Ureter (tissue), 1 donor: ENCODE measurements around the gene DGLUCY. TPM values are rescaled to one million over a fixed set of nuclear protein-coding genes. Genes with fewer than 3 reads are reported as not detected.
"Not testable (repeated sequence)": the region's sequence is repeated elsewhere in the genome, so short reads cannot be mapped to it uniquely, and the experiment has no call there.

ENCODE experiments used
- DNase-seq: peaks from one replicate; pipeline ENCODE4 v3.0.0-alpha.2; 2020; ENCODE audit warnings: low spot score
- total RNA-seq: library from RNA; stranded (reverse); gene quantifications from one replicate; pipeline ENCODE4 v1.2.4, GENCODE V29; 2023
- donor health status: DM: yes; HTN: yes; CAD: no.

Gene DGLUCY
- total RNA-seq, 1 donor from 2014 or later: 141 TPM

DNA sequence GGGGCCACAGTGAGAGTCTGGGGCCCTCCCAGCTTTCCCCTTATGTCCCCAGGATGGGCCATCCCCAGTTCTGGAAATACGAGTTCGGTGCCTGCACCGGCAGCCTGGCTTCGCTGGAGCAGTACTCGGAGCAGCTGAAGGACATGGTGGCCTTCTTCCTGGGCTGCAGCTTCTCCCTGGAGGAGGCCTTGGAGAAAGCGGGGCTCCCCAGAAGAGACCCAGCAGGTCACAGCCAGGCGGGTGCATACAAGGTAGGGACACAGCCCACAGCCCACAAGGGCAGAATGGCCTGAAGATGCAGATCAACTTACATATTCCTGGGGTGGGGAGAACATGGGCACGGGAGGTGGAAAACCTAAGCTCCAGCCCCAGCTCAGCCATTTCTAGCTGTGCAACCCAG lies 56.1 kb downstream of the DGLUCY start:
- DNase-seq: no peak

GRCh38 chr14:91170504-91171121 lies 56.7 kb downstream of the DGLUCY start:
- DNase-seq: peak; percentile 71

GRCh38 chr14:91171291-91171690 lies 57.4 kb downstream of the DGLUCY start:
- DNase-seq: no peak

DNA sequence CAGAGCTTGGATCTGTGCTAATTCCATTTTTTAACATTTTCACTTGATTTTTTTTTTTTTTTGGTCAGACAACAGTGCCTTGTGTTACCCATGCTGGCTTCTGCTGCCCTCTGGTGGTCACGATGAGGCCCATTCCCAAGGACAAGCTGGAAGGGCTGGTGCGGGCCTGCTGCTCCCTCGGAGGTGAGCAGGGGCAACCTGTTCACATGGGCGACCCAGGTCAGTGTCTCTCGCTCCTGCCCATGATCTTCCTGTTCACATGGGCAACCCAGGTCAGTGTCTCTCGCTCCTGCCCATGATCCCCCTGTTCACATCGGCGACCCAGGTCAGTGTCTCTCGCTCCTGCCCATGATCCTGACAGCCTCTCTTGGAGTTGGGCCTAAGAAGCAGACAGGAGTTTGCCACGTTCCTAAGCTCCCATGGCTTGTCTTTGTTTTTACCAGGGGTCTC lies 59.4 kb downstream of the DGLUCY start:
- peak; percentile 88 for DNase-seq

DNA sequence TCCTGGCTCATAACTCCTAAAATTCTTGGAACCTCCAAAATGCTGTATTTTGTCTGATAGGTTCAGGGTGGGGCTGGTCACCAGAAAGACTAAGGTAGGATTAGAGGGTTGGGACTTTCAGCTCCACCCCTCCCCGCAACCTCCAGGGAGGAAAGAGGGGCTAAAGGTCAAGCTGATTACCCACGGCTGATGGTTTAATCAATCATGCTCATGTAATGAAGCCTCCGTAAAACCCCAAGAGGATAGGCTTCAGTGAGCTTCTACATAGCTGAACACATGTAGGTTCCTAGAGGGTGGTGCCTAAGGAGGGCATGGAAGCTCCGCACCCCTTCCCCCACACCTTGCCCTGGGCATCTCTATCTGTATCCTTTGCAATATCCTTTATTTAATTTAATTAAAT lies 60.0 kb downstream of the DGLUCY start:
- no peak for DNase-seq

DNA sequence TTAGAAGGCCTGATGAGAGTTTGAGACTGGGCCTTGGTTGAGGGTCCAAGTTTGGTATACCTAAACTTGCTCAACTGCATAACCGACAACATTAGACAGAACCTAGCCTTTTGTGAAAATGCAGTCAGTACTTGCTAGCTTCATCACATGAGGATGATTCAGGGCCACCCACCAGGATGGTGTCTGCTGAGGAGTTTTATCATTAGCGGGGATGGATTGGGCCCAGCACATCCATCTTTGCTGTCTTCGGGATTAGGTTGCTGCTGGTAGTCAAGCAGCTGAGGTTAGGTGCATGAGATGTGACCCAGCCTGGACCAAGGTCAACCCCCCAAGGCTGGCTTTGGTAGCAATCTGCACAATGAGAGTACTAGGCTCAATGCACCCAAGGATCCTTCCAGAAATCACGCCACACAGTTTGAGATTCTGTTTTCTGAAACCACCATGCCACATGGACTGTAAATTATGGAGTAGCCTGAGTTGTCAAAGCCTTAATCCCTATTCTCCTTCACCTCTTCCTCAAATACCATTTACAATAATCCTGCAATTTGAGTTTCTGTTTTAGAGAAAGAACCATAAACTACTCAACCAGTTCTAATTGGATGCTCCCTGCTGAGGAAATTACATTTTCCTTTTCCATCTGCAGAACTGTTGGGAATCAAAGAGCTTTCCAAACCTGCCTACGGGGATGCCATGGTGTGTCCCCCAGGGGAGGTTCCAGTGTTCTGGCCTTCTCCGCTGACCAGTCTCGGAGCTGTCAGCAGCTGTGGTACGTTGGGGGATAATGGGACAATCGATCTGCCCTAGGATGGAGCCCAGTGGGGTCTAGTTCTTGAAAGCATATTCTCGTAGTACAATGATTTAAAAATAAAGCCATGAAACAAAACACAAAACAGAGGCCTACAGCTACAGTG lies 61.7 kb downstream of the DGLUCY start:
- no peak for DNase-seq

DNA sequence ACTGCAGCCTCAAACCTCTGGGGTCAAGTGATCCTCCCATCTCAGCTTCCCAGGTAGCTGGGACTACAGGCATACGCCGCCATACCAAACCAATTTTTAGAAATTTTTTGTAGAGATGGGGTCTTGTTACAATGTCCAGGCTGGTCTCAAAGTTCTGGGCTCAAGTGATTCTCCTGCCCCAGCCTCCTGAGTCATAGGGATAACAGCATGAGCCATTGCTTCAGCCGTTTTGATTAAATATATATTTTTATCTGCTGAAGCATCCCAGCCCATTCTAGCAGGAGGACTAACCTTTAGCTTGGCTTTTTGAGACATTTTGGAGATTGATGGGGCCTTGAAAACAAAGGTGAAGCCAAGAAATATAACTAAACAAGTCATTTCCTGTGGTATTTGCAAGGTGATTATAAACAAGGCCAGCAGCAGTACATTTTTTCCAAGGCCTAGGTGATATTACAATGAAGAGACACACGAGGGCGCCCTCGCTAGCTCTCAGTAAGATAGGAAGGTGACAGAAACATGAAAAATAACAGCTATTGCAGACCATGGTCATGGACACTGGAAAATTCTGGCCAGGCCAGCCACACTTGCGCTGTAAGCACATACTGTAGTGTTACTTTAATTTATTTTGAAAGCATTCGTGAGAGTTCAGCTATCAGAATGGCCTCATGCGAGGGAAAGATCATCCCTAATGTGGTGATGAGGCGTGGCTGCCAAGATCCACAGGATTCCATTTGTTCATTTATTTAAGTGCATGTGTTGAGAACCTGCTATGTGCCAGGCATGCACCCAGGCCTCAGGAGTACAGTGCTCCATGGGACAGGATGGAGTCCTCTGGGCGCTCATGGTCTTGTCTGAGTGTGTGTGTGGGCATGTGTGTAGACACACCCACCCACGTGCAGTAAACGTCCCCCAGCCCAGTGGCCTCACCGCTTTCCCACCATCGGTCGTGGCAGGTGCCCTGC lies 63.5 kb downstream of the DGLUCY start:
- DNase-seq: peak; percentile 71

DNA sequence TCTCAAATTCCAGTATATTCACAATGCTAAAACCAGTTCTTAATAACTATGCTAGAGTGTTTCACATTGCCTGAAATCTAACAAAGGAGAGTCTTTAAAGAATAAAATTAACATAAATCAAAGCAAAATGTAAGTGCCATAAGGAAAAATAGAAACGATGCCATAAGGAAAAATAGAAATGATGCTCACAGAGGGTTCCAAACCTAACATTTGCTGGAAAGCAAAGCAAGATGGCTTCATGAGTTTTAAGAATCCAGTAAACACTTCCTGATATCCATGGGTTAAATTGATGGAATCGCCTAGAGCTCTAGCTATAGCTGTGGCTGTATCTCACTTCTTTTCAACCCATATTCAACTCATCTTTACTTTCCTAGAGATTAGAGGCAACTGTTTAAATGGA lies 66.7 kb downstream of the DGLUCY start:
- DNase-seq: no peak

GRCh38 chr14:91182753-91183152 lies 68.9 kb downstream of the DGLUCY start:
- DNase-seq: not testable (repeated sequence)

DNA sequence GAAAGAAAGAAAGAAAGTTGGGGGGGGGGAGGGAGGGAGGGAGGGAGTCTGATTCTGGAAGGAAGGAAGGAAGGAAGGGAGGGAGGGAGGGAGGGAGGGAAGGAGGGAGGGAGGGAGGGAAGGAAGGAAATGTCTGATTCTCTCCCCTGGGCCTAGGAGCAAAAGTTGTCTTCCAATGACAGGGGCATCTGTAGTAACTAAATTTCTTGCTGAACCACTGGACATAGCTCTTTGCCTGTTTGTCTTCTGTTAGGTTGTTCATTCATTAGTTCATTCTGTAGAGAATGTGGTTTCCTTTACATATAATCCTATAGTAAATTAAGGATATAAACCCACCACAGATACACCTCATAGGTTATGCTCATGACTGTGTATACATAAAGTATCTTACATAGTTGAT lies 70.7 kb downstream of the DGLUCY start:
- no peak for DNase-seq

DNA sequence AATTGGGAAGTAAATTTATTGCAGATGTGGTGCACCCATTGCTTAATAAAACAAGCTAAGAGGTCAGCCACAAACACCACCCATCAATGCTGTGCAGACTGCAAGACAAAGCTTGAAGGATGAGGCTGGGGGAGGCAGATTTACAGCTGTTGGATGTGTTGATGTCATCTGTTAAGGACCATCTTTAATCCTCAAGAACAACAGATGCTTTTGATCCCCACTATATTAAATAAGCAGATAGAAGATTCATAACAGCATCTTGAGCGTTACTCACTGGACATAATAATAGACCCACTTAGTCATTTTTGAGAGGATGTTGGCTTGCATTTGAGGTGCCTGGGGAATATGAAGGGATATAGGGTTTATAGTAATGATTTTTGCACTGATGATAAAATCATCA lies 71.8 kb downstream of the DGLUCY start:
- no peak for DNase-seq

- no peak for DNase-seq
Measured at GRCh38 chr14:91186515-91187066, 72.7 kb downstream of the DGLUCY start.

GRCh38 chr14:91187271-91187670 lies 73.4 kb downstream of the DGLUCY start:
- no peak for DNase-seq

DNA sequence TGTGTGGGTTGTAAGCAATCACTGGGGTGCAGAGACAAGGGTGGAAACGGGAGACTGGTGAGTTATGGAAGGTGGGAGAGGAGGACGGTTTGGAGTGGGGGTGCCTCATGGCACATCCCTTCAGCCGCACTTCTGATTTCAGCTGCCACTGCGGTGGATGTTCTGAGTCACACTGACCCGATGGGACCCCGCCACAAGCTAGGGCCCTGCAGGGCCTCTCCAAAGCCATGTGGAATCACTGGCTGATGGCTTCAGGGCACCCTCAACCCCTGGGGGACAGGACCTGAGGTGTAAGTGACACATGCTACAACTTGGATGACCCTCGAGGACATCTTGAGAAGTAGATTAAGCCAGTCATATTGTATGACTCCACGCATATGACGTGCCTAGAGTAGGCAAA lies 77.0 kb downstream of the DGLUCY start:
- DNase-seq: no peak

DNA sequence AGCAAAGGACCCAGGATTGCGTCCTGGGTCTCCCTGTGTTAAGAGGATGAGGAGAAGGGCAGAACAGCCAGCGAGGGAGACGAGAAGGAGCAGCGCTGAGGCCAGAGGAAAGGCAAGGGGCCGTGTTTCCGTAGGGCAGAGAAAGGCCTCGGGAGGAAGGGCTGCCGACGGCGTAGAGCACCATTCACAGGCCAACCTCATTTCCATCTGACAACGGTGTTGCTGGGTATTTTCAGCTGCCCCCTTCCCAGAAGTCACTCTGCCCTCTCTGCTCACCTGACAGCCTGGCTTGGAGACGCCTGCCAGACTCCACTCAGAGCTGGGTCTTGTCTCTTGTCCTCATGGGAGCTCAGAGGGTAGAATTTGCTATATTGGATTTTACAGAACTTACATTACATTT lies 79.2 kb downstream of the DGLUCY start:
- no peak for DNase-seq

DNA sequence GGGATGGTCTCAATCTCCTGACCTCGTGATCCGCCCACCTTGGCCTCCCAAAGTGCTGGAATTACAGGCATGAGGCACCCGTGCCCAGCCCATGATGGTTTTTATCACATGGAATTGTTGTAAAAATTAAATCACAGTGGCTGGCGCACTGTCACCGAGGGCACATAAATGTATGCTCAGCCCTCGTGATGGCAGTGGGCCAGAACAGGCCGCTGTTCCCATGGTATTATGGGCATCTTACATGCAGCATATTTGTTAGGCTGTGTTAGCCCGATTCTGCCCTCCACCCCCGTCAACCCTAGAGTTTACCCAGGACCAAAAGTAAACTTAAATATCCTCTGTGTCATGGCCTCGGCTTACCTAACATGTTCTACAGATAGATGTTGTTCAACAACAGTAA lies 82.0 kb downstream of the DGLUCY start:
- DNase-seq: no peak

- DNase-seq: no peak
Measured at GRCh38 chr14:91197631-91198030, 83.8 kb downstream of the DGLUCY start.

DNA sequence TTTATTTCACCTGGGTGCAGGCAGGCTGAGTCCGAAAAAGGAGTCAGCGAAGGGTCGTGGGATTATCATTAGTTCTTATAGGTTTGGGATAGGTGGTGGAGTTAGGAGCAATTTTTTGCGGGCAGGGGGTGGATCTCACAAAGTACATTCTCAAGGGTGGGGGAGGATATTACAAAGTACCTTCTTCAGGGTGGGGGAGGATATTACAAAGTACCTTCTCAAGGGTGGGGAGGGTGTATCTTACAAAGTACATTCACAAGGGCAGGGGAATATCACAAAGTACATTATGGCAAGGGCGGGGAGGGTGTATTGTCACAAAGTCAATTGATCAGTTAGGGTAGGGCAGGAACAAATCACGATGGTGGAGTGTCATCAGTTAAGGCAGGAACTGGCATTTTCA lies 86.9 kb downstream of the DGLUCY start:
- not testable (repeated sequence) for DNase-seq

DNA sequence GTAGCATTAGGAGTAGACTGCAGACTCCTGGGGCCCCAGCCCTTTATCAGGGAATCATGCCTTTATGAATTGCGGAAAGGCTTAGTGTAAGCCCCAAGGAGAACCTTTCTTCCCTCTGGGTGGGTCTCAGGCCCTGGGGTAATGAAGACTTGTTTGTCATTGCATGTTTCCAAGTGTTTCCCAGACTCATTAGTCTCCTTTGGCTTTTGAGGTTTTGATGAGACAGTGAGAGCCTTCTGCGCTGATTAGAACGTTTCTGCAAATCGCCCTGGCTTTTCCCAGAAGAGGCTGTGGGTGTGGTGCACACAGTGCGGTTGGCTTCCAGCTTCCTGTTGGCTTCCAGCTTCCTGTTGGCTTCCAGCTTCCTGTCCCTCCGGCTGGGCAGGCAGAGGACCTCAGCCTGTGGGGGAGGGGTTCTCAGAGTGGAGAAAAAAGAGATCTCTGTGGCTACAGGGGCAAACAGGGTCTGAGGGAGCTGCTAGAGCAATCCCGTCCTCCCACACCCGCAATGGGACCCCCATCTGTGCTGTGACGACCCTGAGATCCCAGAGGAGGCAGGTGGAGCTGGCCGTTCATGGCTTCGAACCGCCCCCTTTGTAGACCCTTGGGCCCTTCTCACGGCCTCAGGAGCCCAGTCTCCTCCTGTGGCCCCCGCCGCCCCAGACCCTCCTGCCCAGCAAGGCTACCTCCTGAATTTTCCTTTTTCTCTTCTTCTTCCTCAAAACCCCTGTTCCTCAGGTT lies 88.5 kb downstream of the DGLUCY start:
- no peak for DNase-seq

GRCh38 chr14:91204657-91205056 lies 90.8 kb downstream of the DGLUCY start:
- no peak for DNase-seq

DNA sequence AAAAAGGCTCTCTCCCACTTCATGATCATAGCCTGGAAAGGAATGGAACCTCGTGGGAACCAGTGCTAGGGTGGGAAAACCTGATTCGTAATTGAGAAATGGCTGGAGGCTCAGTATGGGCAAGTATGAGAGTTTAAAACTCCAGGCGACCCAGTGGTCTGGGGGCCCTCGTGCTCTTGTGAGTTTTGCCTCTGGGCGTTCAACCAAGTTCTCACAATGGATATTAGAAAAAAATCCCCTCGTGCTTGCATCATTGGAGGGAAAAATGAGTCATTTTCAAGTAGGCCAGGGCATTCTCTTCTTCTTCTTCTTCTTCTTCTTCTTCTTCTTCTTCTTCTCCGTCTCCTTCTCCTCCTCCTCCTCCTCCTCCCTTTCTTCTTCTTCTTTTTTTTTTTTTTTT lies 91.6 kb downstream of the DGLUCY start:
- no peak for DNase-seq
